ENCODE results near the gene NBEA. TPM values are rescaled to one million over a fixed set of nuclear protein-coding genes. Genes with fewer than 3 reads are reported as not detected.

Gene NBEA
- total RNA-seq, 1 experiment from 2014 or later: 3.3 TPM

GRCh38 chr13:35502456-35502855 lies 560.4 kb downstream of the NBEA start:
- intact Hi-C loops (cut with micrococcal nuclease; ENCODE audit: unreplicated experiment) (no loop called here), in situ Hi-C loops (cut with HindIII; ENCODE audit: low pct_unique_long_range_greater_than_20kb, low sequenced_read_pairs) (no loop called here)
- ChIA-PET CTCF (no interaction called here), POLR2A (no interaction called here)
- BruUV-seq (replicated peaks): no TSS peak
- Histone ChIP-seq H3K27me3 (ENCODE audit: control insufficient read depth, insufficient read depth, low read length) (no peaks in the 10 kb centered on the region), H3K4me1 (ENCODE audit: control insufficient read depth, insufficient read depth, low read length) (no peaks in the 10 kb centered on the region), H3K4me3 (ENCODE audit: low read depth in 2 of 2, low read length in 2 of 2) (no peak overlapping the region), H3K9me3 (ENCODE audit: control insufficient read depth, insufficient read depth, low read depth, low read length) (no peaks in the 10 kb centered on the region), H3K36me3 (ENCODE audit: control insufficient read depth, insufficient read depth, low read length) (no peaks in the 10 kb centered on the region), H3K27ac (ENCODE audit: low read length) (no peak overlapping the region)
- ATAC-seq (no peak), DNase-seq (ENCODE audit: low read depth, low spot score) (no peak)
- no peak for TF ChIP-seq POLR2AphosphoS5 (IDR thresholded peaks at IDR 0.05; ENCODE audit: low read depth, low read length)
- no peak for TF ChIP-seq REST (IDR thresholded peaks at IDR 0.05; ENCODE audit: insufficient read depth in 1 of 2, low read depth in 2 of 2, low read length in 1 of 2)
- no peak for TF ChIP-seq TCF7L2 (IDR thresholded peaks at IDR 0.05; ENCODE audit: low read depth, low read length)
- TF ChIP-seq CTCF (IDR thresholded peaks at IDR 0.05): no peak
- no peak for TF ChIP-seq SIN3A (IDR thresholded peaks at IDR 0.05; ENCODE audit: borderline replicate concordance, insufficient read depth, low read depth, low read length)

GRCh38 chr13:35512271-35512920 lies 570.3 kb downstream of the NBEA start:
- Histone ChIP-seq H3K36me3 (ENCODE audit: control insufficient read depth, insufficient read depth, low read length) (no peaks in the 10 kb centered on the region), H3K9me3 (ENCODE audit: control insufficient read depth, insufficient read depth, low read depth, low read length) (no peaks in the 10 kb centered on the region), H3K4me1 (ENCODE audit: control insufficient read depth, insufficient read depth, low read length) (no peaks in the 10 kb centered on the region), H3K27me3 (ENCODE audit: control insufficient read depth, insufficient read depth, low read length) (no peaks in the 10 kb centered on the region), H3K27ac (ENCODE audit: low read length) (no peak overlapping the region), H3K4me3 (ENCODE audit: low read depth in 2 of 2, low read length in 2 of 2) (no peak overlapping the region)
- BruUV-seq (replicated peaks): no TSS peak
- in situ Hi-C loops (cut with HindIII; ENCODE audit: low pct_unique_long_range_greater_than_20kb, low sequenced_read_pairs): no loop called here
- CTCF ChIA-PET: no interaction called here
- POLR2A ChIA-PET: no interaction called here
- DNase-seq (ENCODE audit: low read depth, low spot score) (no peak), ATAC-seq (no peak)
- TF ChIP-seq POLR2AphosphoS5 (IDR thresholded peaks at IDR 0.05; ENCODE audit: low read depth, low read length) (no peak), SIN3A (IDR thresholded peaks at IDR 0.05; ENCODE audit: borderline replicate concordance, insufficient read depth, low read depth, low read length) (no peak), CTCF (IDR thresholded peaks at IDR 0.05) (no peak), REST (IDR thresholded peaks at IDR 0.05; ENCODE audit: insufficient read depth in 1 of 2, low read depth in 2 of 2, low read length in 1 of 2) (no peak), TCF7L2 (IDR thresholded peaks at IDR 0.05; ENCODE audit: low read depth, low read length) (no peak)
- intact Hi-C loops (cut with micrococcal nuclease; ENCODE audit: unreplicated experiment): no loop called here
